SKM-1 (cell line): ENCODE data around the gene TAF4.
"Not testable (repeated sequence)": the region's sequence is repeated elsewhere in the genome, so short reads cannot be mapped to it uniquely, and the experiment has no call there.

Experiments used
- DNase-seq: peaks from one replicate; lab custom pipeline; 2025; ENCODE audit not compliant: unreplicated experiment; lab: John Stamatoyannopoulos, UW

TAF4 gene

GRCh38 chr20:61980647-61981583, 84.8 kb downstream of the TAF4 start:
- DNase-seq = no peak

- no peak for DNase-seq
These were observed 85.7 kb downstream of the TAF4 start for GRCh38 chr20:61979701-61980635.

- no peak for DNase-seq
These were observed 86.6 kb downstream of the TAF4 start for GRCh38 chr20:61979090-61979489.

GRCh38 chr20:61978491-61978890, 87.2 kb downstream of the TAF4 start:
- no peak for DNase-seq

GRCh38 chr20:61977419-61977786, 88.3 kb downstream of the TAF4 start:
- DNase-seq = no peak

- no peak for DNase-seq
These were observed 88.8 kb downstream of the TAF4 start for GRCh38 chr20:61976644-61977418.

- DNase-seq = no peak
These were observed 89.4 kb downstream of the TAF4 start for GRCh38 chr20:61976263-61976643.

GRCh38 chr20:61975407-61976129, 90.1 kb downstream of the TAF4 start:
- DNase-seq = no peak

- DNase-seq = no peak
These were observed 91.4 kb downstream of the TAF4 start for GRCh38 chr20:61974357-61974665.

- DNase-seq = no peak
These were observed 91.9 kb downstream of the TAF4 start for GRCh38 chr20:61973515-61974356.

GRCh38 chr20:61972636-61973508, 92.8 kb downstream of the TAF4 start:
- no peak for DNase-seq

- DNase-seq = not testable (repeated sequence)
These were observed 94.1 kb downstream of the TAF4 start for GRCh38 chr20:61971595-61971994.

- DNase-seq = no peak
These were observed 95.3 kb downstream of the TAF4 start for GRCh38 chr20:61970357-61970756.

- no peak for DNase-seq
These were observed 95.9 kb downstream of the TAF4 start for GRCh38 chr20:61969806-61970205.

- DNase-seq = no peak
These were observed 96.7 kb downstream of the TAF4 start for GRCh38 chr20:61968932-61969331.

- no peak for DNase-seq
These were observed 97.5 kb downstream of the TAF4 start for GRCh38 chr20:61968036-61968810.

GRCh38 chr20:61967300-61967699, 98.4 kb downstream of the TAF4 start:
- no peak for DNase-seq
